ENCODE measurements around the gene ALS2.

ALS2 gene

GRCh38 chr2:201754717-201755415 lies 25.9 kb downstream of the ALS2 start:
- no peak for DNase-seq (ENCODE audit: low read depth)

DNA sequence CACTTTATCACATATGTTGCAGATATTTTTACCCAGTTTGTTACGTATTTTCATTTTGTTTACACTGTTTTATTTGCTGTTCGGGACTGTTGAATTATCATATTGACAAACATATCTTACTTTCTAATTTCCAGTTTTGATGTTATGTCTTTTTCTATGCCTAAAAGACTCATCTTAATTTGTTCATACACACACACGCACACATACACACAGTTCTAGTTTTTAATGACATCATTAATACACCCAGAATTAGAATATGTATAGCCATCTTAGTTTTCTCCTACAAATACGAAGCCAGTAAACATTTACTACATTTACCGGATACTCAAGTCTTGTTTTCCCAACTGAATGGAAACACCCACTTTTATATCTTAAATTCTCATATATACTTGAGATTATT lies 29.2 kb downstream of the ALS2 start:
- no peak for DNase-seq (ENCODE audit: low read depth)

- DNase-seq (ENCODE audit: low read depth): no peak
Observed at GRCh38 chr2:201746551-201746950, 34.2 kb downstream of the ALS2 start.

- no peak for DNase-seq (ENCODE audit: low read depth)
Observed at GRCh38 chr2:201735486-201735885, 45.2 kb downstream of the ALS2 start.

GRCh38 chr2:201734111-201734510 lies 46.6 kb downstream of the ALS2 start:
- no peak for DNase-seq (ENCODE audit: low read depth)

DNA sequence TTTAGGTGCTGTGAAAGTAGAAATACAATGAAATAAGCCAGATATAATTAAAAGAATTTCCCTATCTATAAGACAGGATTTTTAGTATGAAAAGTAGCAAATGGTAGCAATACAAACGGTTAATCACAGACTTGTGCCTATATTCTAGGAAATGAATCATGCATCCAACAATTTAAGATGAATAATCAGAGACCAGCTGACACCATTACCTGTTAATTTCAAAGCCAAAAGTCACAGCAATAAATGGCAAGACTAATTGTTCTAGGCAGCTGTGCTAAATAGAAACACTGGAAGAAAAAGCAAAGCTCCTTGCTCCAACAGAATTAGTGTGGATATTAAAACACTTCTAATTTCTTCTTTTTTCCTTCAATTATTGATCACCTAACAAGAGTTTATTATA lies 47.2 kb downstream of the ALS2 start:
- DNase-seq (ENCODE audit: low read depth): no peak

DNA sequence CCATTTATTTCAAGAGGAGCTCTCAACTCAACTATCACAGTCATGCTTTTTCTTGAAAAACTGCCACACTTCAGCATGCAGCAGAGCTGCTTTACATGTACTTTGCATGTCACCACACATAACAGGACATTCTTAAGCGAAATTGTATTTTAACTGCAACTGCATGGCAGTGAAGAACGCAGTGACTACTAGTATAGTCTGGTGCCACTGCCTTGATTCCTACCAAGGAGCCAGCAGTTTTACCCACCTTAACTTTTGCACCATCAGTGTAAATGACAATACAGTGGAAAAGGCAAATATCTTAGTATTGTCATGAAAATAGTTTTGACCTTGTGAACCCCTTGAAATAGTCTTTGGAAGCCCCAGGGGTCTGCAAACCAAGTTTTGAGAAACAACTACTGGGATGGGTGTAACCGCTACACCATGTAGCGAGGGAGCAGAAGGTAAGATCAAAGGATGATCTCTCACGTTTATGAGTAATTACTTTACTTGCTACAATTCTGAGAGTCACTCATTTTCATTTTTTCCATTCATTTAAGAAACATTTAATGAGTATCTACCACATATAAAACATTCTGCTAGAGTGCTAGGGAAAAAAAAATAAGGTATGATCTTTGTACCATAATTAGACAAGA lies 50.0 kb downstream of the ALS2 start:
- DNase-seq (ENCODE audit: low read depth): no peak

- no peak for DNase-seq (ENCODE audit: low read depth)
Observed at GRCh38 chr2:201715459-201715858, 65.3 kb downstream of the ALS2 start.

GRCh38 chr2:201712726-201713125 lies 68.0 kb downstream of the ALS2 start:
- DNase-seq (ENCODE audit: low read depth): no peak

- DNase-seq (ENCODE audit: low read depth): no peak
Observed at GRCh38 chr2:201709747-201710146, 71.0 kb downstream of the ALS2 start.

DNA sequence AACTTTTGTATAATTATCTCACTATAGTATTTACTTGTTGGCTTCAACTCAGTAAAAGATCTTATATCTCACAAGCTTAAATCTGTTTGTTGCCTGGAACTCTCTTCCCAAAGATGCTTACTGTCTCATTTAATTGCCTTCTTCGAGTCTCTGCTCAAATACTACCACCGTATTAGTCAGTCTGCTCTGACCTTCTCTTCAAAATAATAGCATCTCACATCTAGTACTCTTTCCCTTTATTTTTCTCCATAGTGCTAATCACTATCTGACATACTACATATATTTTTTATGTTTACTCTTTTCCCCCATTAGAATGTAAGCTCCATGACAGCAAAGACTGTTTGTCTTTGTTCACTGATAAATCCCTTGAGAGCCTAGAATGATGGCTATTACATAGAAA lies 71.7 kb downstream of the ALS2 start:
- no peak for DNase-seq (ENCODE audit: low read depth)

GRCh38 chr2:201707753-201708152 lies 73.0 kb downstream of the ALS2 start:
- no peak for DNase-seq (ENCODE audit: low read depth)

DNA sequence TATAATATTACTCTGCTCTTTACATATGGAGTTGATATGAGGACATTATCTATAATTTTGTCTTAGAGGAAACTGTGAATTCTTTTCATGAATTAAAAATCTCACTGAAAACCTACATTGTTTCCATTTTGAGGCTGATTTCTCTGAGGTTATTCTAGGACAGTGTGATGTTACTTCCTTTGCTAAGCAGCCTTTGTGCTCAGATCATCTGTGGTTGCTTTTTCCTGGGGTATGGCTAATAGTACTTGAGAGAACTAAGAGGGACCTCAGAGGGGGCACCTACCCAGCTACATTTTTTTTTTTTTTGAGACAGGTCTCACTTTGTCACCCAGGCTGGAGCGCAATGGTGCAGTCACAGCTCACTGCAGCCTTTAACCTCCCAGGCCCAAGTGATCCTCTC lies 73.6 kb downstream of the ALS2 start:
- no peak for DNase-seq (ENCODE audit: low read depth)

- DNase-seq (ENCODE audit: low read depth): no peak
Observed at GRCh38 chr2:201704536-201704935, 76.2 kb downstream of the ALS2 start.

DNA sequence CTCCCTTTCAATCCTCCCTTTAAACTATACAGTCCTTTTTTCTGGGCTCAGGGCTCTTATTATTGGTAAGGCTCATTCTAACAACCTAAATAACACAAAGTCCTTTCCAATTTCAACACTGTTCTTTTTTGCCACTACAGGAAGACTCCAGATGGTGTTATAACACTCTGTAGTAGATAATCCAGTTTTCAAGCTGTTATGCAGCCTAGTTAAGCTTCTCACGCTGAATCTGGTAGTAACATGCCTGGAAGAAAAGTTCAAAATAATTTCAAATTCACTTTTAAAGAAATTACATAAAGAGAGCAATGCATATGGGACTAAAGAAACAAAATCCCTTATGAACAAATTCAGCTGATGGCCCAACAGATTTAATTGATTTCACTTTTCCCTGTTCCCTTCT lies 79.1 kb downstream of the ALS2 start:
- no peak for DNase-seq (ENCODE audit: low read depth)

- no peak for DNase-seq (ENCODE audit: low read depth)
Observed at GRCh38 chr2:201699416-201699815, 81.3 kb downstream of the ALS2 start.

GRCh38 chr2:201698588-201699226 lies 82.0 kb downstream of the ALS2 start, which contains the start of gene MPP4:
MPP4 (minus strand) TSS chr2:201698644; CDS start chr2:201693954, 4,690 bp downstream.
- DNase-seq (ENCODE audit: low read depth): no peak

DNA sequence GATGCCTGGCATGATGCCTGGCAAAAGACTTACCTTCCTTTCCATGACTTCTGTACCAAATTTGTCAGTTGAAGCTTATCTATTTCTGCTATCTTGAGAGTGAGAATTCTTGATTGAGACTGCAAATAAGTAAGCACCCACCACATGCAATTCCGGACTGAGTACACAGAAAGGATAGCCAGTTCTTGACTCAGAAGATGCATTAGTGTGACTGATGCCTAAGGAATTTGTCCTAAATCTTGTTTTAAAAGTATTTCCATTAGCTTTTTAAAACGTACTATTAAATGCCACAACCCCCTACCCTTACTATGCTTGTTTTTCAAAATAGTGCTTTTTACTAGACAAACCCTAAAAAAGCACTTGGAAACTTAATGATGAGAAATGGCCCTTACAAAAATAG lies 82.8 kb downstream of the ALS2 start:
- DNase-seq (ENCODE audit: low read depth): no peak

- DNase-seq (ENCODE audit: low read depth): no peak
Observed at GRCh38 chr2:201696151-201696659, 84.5 kb downstream of the ALS2 start.

GRCh38 chr2:201685156-201685555 lies 95.6 kb downstream of the ALS2 start:
- no peak for DNase-seq (ENCODE audit: low read depth)

- DNase-seq (ENCODE audit: low read depth): no peak
Observed at GRCh38 chr2:201680743-201681142, 100.0 kb downstream of the ALS2 start.

DNA sequence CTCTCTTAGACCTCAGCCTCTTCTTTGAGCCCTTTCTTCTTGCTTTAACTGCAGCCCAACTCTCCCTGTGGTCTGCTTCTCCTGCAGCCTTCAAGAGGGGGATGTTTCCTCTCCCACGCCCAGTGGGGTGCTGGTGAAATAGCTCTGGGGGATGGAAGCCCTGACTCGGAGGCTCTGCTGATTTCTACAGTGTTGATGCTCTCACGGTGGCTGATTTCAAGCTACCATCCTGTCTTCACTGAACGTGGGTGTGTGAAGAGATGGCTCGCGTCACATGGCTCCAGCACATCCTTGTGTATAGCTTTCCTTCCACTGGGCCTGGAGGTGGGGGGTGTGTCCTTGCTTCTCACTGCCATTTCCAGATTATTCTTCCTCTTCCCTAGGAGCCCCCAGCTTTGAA lies 102.3 kb downstream of the ALS2 start:
- no peak for DNase-seq (ENCODE audit: low read depth)

DNA sequence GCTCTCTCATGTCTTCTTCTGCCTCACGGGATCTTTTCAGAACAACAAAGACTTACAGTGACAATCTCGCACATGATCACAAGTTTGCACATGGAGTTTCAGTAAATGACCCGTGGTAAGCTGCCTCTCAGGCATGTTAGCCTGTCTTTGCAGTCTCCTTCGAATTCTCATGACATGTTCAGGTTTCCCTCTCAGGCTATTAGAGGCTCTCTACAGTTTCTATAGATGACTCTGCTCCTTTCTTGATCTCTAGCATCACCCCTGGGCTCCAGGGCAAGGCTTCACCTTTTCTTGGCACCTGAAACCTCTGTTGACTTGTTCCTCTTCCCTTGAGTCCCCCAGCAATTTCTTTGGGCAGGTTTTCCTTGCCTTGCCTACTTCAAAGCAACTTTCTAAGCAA lies 105.3 kb downstream of the ALS2 start:
- no peak for DNase-seq (ENCODE audit: low read depth)
